WTC11 (cell line): ENCODE data around the gene MYO15B.

Experiments
- ATF3 ChIP-seq: sonication (generic); formaldehyde crosslinking; conservative IDR thresholded peaks from 2 replicates; pipeline ENCODE4 v1.8.1; 2022; ENCODE audit warnings: mild to moderate bottlenecking, missing genetic modification reagents
- CDX4 ChIP-seq: fragments of 250-450 bp; sonication (Bioruptor Pico); IDR thresholded peaks from 2 replicates; pipeline ENCODE4 v1.9.0; 2021; ENCODE audit warnings: moderate library complexity, mild to moderate bottlenecking, inconsistent platforms, borderline replicate concordance
- CTCF ChIP-seq: fragments of 200-600 bp; IDR thresholded peaks from 2 replicates; pipeline ENCODE4 v1.8.0; 2022; ENCODE audit warnings: antibody characterized with exemption
- ETV6 ChIP-seq: sonication (generic); formaldehyde crosslinking; IDR thresholded peaks from 2 replicates; pipeline ENCODE4 v1.8.1; 2022; ENCODE audit warnings: mild to moderate bottlenecking, missing genetic modification reagents
- FOXJ3 ChIP-seq: sonication (generic); formaldehyde crosslinking; IDR thresholded peaks from 2 replicates; pipeline ENCODE4 v1.9.0; 2021; ENCODE audit warnings: missing genetic modification reagents, mild to moderate bottlenecking, borderline replicate concordance
- MAX ChIP-seq: sonication (generic); formaldehyde crosslinking; IDR thresholded peaks from 2 replicates; pipeline ENCODE4 v1.8.0; 2022; ENCODE audit warnings: mild to moderate bottlenecking, missing genetic modification reagents
- NFE2L1 ChIP-seq: sonication (generic); formaldehyde crosslinking; IDR thresholded peaks from 2 replicates; pipeline ENCODE4 v1.8.1; 2023; ENCODE audit warnings: missing genetic modification reagents
- NR3C1 ChIP-seq: sonication (generic); formaldehyde crosslinking; conservative IDR thresholded peaks from 2 replicates; pipeline ENCODE4 v1.8.1; 2023; ENCODE audit warnings: low read depth, mild to moderate bottlenecking, missing genetic modification reagents
- USF2 ChIP-seq: sonication (generic); formaldehyde crosslinking; IDR thresholded peaks from 2 replicates; pipeline ENCODE4 v1.8.1; 2023; ENCODE audit warnings: mild to moderate bottlenecking, missing genetic modification reagents, moderate library complexity
- ZNF512 ChIP-seq: sonication (generic); formaldehyde crosslinking; IDR thresholded peaks from 2 replicates; pipeline ENCODE4 v1.8.1; 2022; ENCODE audit warnings: missing genetic modification reagents, borderline replicate concordance

GRCh38 chr17:75588596-75589011, 1.0 kb downstream of the MYO15B start:
- no peak for TF ChIP-seq CTCF
- TF ChIP-seq ETV6 (CRISPR knock-in tag): no peak
- TF ChIP-seq NR3C1 (CRISPR knock-in tag): no peak
- no peak for TF ChIP-seq ATF3 (CRISPR knock-in tag)
- no peak for TF ChIP-seq ZNF512 (CRISPR knock-in tag)
- TF ChIP-seq CDX4 (CRISPR knock-in tag): no peak
- TF ChIP-seq MAX (CRISPR knock-in tag): peak; percentile 59; the same call in 1 of the 2 replicates
- no peak for TF ChIP-seq NFE2L1
- no peak for TF ChIP-seq FOXJ3 (CRISPR knock-in tag)
- no peak for TF ChIP-seq USF2 (CRISPR knock-in tag)
